OCI-LY7 (cell line): ENCODE results near the gene WNT9B. TPM values are rescaled to one million over a fixed set of nuclear protein-coding genes. Genes with fewer than 3 reads are reported as not detected.

Experiments used
- BruUV-seq: library from RNA; stranded (reverse); fragments of 400-500 nt; replicated peaks from 2 replicates; lab custom pipeline; 2021; lab: Mats Ljungman, UMichigan
- CTCF ChIA-PET: fragments of 300-600 bp; sonication (Branson Sonifier 250); formaldehyde crosslinking; loops from one replicate; lab custom pipeline; 2022; ENCODE audit warnings: antibody characterized with exemption; ENCODE audit not compliant: unreplicated experiment; lab: Charles Lee
- POLR2A ChIA-PET: fragments of 300-600 bp; sonication (Branson Sonifier 250); formaldehyde crosslinking; loops from one replicate; lab custom pipeline; 2022; ENCODE audit warnings: antibody characterized with exemption; lab: Charles Lee
- DNase-seq: peaks from one replicate; pipeline ENCODE4 v3.0.0-alpha.2; 2015; ENCODE audit warnings: low spot score
- H2AFZ ChIP-seq: fragments of 200-600 bp; sonication (generic), shearing (Covaris generic); 2 replicates; pipeline ENCODE4 v1.6.1; 2014; ENCODE audit warnings: mild to moderate bottlenecking, antibody characterized with exemption, low read length, moderate library complexity
- H3K27ac ChIP-seq: fragments of 200-600 bp; sonication (generic); 2 replicates; pipeline ENCODE4 v1.5.1; 2014; ENCODE audit warnings: mixed run types, low read depth, mild to moderate bottlenecking, moderate library complexity, low read length, inconsistent platforms; ENCODE audit not compliant: poor library complexity, severe bottlenecking
- H3K36me3 ChIP-seq: fragments of 200-600 bp; sonication (generic); 2 replicates; pipeline ENCODE4 v1.6.1; 2014; ENCODE audit warnings: mild to moderate bottlenecking, antibody characterized with exemption, low read length, moderate library complexity, mixed read lengths; ENCODE audit not compliant: insufficient read depth
- H3K4me1 ChIP-seq: fragments of 200-600 bp; sonication (generic); 2 replicates; pipeline ENCODE4 v1.5.1; 2014; ENCODE audit warnings: mild to moderate bottlenecking, low read length; ENCODE audit not compliant: insufficient read depth, poor library complexity, severe bottlenecking
- H3K4me2 ChIP-seq: fragments of 200-600 bp; sonication (generic); 2 replicates; pipeline ENCODE4 v1.6.1; 2014; ENCODE audit warnings: mild to moderate bottlenecking, low read length
- H3K4me3 ChIP-seq: fragments of 200-600 bp; sonication (generic); 2 replicates; pipeline ENCODE4 v1.5.1; 2014; ENCODE audit warnings: mild to moderate bottlenecking, low read depth, low read length; ENCODE audit not compliant: poor library complexity, severe bottlenecking
- H3K79me2 ChIP-seq: fragments of 200-600 bp; sonication (generic); 2 replicates; pipeline ENCODE4 v1.6.1; 2016; ENCODE audit warnings: low read depth, mild to moderate bottlenecking, low read length, moderate library complexity, mixed read lengths; ENCODE audit not compliant: insufficient read depth
- H3K9me2 ChIP-seq: fragments of 200-600 bp; sonication (generic); 2 replicates; pipeline ENCODE4 v1.6.1; 2016; ENCODE audit warnings: mild to moderate bottlenecking, low read length, mixed read lengths; ENCODE audit not compliant: insufficient read depth
- H3K9me3 ChIP-seq: fragments of 200-600 bp; sonication (generic); 2 replicates; pipeline ENCODE4 v1.6.1; 2014; ENCODE audit warnings: mild to moderate bottlenecking, mixed run types, low read length, mixed read lengths
- H4K20me1 ChIP-seq: fragments of 200-600 bp; sonication (generic); 2 replicates; pipeline ENCODE4 v1.6.1; 2014; ENCODE audit warnings: mild to moderate bottlenecking, antibody characterized with exemption, low read length, moderate library complexity, mixed read lengths; ENCODE audit not compliant: insufficient read depth
- CTCF ChIP-seq: fragments of 200-600 bp; sonication (generic); conservative IDR thresholded peaks from 2 replicates; pipeline ENCODE4 v1.5.1; 2014; ENCODE audit warnings: mild to moderate bottlenecking, antibody characterized with exemption, low read length, moderate library complexity, mixed read lengths
- EZH2phosphoT487 ChIP-seq: fragments of 200-600 bp; sonication (generic); IDR thresholded peaks from 2 replicates; pipeline ENCODE4 v1.6.1; 2018; ENCODE audit warnings: low read depth, borderline replicate concordance, mild to moderate bottlenecking, mixed run types, antibody characterized with exemption, low read length, moderate library complexity, mixed read lengths
- intact Hi-C: fragments of 100-400 bp; cut with micrococcal nuclease; formaldehyde crosslinking; loops from one replicate; pipeline ENCODE4 v1.10.0; 2022; ENCODE audit not compliant: unreplicated experiment
- total RNA-seq, 2 experiments: library from RNA; depleted of rRNA in 1 of 2; stranded (reverse); fragments of >200 nt in 1 of 2; shearing (Covaris generic) in 1 of 2; gene quantifications; 2 replicates each; pipeline ENCODE4 v1.2.3, GENCODE V29; 2014 to 2022

The WNT9B gene
- total RNA-seq, 2 experiments from 2014 or later = not detected

- BruUV-seq = no TSS peak
- ChIA-PET POLR2A (no interaction called here), CTCF (no interaction called here)
- TF ChIP-seq CTCF = no peak
- no peak for TF ChIP-seq EZH2phosphoT487
- Histone ChIP-seq H2AFZ (no peak overlapping the region), H3K4me1 (peaks cover 12% of the 10 kb centered on the region), H3K4me2 (no peak overlapping the region), H4K20me1 (no peaks in the 10 kb centered on the region), H3K9me2 (no peaks in the 10 kb centered on the region), H3K27ac (no peak overlapping the region), H3K9me3 (no peaks in the 10 kb centered on the region), H3K4me3 (no peak overlapping the region), H3K79me2 (no peaks in the 10 kb centered on the region), H3K36me3 (no peaks in the 10 kb centered on the region)
- intact Hi-C loops = no loop called here
- DNase-seq = no peak
These were observed 39.3 kb upstream of the WNT9B start for GRCh38 chr17:46811978-46812583.

- ChIA-PET CTCF (no interaction called here), POLR2A (no interaction called here)
- Histone ChIP-seq H3K36me3 (no peaks in the 10 kb centered on the region), H2AFZ (no peak overlapping the region), H3K27ac (no peak overlapping the region), H3K4me2 (no peak overlapping the region), H3K4me1 (peaks cover 12% of the 10 kb centered on the region), H3K9me3 (no peaks in the 10 kb centered on the region), H3K9me2 (no peaks in the 10 kb centered on the region), H3K79me2 (no peaks in the 10 kb centered on the region), H3K4me3 (no peak overlapping the region), H4K20me1 (no peaks in the 10 kb centered on the region)
- intact Hi-C loops = no loop called here
- TF ChIP-seq CTCF = no peak
- no peak for DNase-seq
- no TSS peak for BruUV-seq
These were observed 38.6 kb upstream of the WNT9B start for GRCh38 chr17:46812624-46813318.

DNA sequence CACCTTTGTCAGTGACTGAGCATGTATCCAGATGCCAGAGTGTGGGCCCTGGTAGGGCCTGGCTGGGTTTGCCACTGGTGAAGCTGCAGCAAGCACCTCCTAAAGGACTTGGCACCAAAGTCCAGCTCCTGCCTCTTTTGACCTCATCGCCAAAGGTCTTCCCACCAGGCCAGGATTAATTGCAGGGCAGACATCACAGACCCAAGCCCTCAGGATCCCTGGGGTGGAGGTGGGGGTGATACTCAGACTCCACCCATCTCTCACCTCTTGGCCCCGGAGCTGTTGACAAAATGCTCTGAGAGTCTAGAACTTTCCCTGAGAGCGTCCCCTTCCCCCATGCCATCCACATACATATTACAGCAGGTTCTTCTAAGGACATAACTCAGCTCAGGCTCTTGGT lies 37.5 kb upstream of the WNT9B start:
- intact Hi-C loops = no loop called here
- TF ChIP-seq CTCF = no peak
- TF ChIP-seq EZH2phosphoT487 = no peak
- Histone ChIP-seq H2AFZ (no peak overlapping the region), H3K4me1 (peaks cover 16% of the 10 kb centered on the region), H4K20me1 (no peaks in the 10 kb centered on the region), H3K9me2 (no peaks in the 10 kb centered on the region), H3K4me2 (no peak overlapping the region), H3K27ac (no peak overlapping the region), H3K36me3 (no peaks in the 10 kb centered on the region), H3K4me3 (no peak overlapping the region), H3K9me3 (no peaks in the 10 kb centered on the region), H3K79me2 (no peaks in the 10 kb centered on the region)
- no TSS peak for BruUV-seq
- POLR2A ChIA-PET = no interaction called here
- no peak for DNase-seq
- CTCF ChIA-PET = no interaction called here
